ENCODE measurements around the gene DCC.

DNA sequence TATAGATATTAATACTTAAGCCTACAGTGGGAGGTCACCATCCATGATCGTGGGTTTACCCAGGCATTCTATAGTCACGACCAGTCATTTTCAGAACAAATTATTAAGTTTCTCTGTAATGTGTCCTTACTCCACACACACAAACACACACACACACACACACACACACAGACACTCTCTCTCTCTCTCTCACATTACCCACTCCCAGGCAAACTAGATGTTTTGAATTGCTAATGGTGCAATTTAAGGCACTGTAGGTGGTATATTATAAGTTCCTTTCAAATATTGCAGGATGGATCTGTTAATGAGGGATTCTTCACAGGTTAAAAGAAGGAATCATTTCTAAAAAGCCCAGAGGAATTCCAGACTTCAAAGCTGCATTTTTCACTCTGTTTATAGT is 1226.6 kb downstream of the DCC start:
- TF ChIP-seq EZH2 (IDR thresholded peaks at IDR 0.05) (no peak), POLR2AphosphoS5 (IDR thresholded peaks at IDR 0.05; ENCODE audit: borderline replicate concordance, low read depth, low read length) (no peak)

Data from SK-N-MC (cell line).